CD4-positive, alpha-beta T cell treated with Interleukin-6 at 100 ng/mL for 8 hours (primary cell): ENCODE results near the gene ISYNA1.

ENCODE experiments used
- DNase-seq: peaks from one replicate; pipeline ENCODE4 v3.0.0-alpha.2; 2020; ENCODE audit warnings: mixed read lengths, low spot score

ISYNA1 gene

DNA sequence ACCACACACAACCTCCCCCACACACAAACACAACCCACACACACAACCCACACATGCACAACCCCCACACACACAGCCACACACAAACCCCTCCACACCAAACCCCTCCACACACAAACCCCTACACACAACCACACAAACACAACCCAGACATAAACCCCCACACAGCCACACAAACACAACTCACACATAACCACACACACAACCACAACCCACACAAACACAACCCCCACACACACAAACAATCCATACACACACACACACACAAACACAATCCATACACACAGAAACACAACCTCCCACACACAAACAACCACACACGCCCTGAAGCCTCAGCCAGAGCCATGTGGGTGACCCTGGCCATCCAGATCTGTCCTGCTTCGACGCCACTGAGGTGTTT, 30.0 kb upstream of the ISYNA1 start:
- no peak for DNase-seq

- no peak for DNase-seq
Measured at GRCh38 chr19:18466354-18466753, 28.4 kb upstream of the ISYNA1 start.

- DNase-seq, result no peak
Measured at GRCh38 chr19:18465964-18466339, 28.0 kb upstream of the ISYNA1 start.

DNA sequence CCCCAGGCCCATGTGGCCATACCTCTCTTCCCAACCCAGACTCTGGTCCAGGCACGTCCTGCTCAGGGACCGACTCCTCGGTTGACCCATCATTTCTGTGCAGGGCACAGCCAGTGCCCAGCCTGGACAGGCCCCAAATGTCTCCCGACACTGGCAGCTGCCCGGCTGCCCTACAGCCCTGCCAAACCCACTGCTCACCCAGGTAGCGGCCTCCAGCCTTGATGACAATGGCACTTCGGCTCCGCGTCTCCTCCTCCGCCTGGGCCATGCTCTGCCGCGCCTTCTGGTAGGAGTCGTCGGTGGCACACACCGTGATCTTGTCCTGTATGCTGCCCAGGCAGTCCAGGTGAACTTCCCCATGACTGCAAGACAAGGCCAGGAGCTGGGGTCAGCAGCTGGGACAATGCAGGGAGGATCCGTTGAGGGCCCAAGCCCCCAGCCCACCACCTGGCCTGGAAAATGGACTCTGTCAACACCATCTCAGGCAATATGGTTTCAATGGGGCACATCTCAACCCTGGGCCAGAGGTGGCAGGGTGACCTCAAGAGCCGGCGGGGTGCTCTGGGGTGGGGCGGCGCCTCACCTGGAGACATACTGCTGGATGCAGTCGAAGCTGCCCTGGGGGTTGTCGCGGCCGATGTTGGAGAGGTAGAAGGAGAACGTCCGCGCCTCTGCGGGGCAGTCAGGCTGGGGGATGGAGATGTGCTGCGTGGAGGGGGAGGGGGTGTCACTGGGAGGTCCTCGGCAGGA, 27.5 kb upstream of the ISYNA1 start:
- DNase-seq, result no peak

- DNase-seq, result no peak
Measured at GRCh38 chr19:18464646-18465045, 26.7 kb upstream of the ISYNA1 start.

GRCh38 chr19:18461471-18461870, 23.5 kb upstream of the ISYNA1 start:
- DNase-seq, result no peak

DNA sequence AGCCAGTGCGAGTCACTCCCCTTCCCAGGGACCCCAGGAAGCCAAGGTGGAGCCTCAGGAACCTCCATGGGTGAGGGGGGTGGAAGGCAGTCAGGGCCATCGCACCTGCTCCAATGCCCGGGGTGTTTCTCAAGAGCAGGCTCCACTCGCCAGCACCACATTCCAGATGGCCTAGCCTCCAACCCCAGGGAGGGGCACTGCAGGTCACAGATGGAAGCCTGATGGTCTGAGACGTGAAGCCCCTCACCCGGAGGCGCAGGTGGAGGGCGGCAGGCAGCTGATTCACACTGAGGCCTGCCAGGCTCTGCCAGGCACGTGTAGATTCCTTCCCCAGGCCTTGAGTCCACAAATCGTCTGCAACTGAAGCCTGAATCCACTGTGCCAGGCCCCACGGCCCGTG, 23.0 kb upstream of the ISYNA1 start:
- no peak for DNase-seq

DNA sequence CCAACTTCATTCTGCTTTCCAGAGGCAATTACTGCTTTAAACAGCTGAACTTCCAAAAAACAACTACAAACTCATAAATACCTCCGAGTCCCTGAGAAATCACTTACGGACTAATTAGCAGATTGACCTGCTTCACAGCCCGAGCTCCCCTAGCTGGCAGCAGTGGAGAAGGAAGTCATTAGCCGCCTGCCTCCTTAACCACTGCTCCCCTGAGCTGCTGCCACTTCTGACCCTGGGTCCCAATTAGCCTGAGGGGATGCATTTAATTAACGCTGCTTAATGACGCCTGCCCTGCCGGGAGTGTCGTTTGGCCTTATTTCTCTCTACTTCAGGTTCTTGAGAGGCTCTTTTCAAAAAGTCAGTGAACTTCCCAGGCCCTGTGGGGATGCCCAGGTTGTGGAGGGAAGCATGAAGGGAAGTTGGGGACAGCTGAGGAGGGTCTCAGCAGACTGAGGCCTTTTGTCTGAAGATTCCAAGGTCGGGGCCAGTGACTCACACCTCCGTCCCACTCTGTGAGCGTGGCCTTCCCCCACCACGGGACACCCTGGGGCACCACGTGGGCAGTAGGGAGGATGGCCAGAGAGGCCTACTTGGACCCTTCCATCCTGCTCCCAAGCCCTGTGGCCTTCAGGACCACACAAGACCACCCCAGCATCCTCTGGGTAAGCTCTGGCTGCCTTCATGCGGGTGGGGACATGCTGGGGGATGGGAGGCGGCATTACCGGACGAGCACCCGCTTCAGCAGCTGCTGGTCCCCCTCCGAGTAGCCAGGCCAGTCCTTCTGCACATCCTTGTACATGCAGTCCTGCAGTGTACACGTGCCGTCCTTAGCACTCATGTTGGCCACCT, 19.8 kb upstream of the ISYNA1 start:
- DNase-seq, result no peak

DNA sequence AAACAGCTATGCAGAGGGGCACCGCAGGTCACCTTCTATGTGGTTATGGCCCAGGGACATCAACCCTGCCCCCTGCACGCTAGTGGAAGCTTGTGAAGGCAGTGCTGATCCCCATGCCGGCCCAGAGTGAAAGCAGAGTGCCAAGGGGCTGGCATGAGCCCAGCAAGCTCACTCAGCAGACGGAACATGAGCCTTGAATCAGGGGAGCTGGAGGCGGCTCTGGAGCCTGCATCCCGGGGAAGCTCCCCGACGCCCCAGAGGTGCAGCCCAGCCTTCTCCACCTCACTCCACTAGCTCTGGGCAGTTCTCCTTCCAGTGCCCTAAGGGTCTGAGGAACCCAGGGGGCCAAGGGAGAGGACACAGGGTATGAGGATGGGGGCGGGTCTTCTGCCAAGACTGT, 19.0 kb upstream of the ISYNA1 start:
- no peak for DNase-seq

- no peak for DNase-seq
Measured at GRCh38 chr19:18456279-18456678, 18.3 kb upstream of the ISYNA1 start.

GRCh38 chr19:18453269-18454024, 15.5 kb upstream of the ISYNA1 start:
- DNase-seq, result no peak

DNA sequence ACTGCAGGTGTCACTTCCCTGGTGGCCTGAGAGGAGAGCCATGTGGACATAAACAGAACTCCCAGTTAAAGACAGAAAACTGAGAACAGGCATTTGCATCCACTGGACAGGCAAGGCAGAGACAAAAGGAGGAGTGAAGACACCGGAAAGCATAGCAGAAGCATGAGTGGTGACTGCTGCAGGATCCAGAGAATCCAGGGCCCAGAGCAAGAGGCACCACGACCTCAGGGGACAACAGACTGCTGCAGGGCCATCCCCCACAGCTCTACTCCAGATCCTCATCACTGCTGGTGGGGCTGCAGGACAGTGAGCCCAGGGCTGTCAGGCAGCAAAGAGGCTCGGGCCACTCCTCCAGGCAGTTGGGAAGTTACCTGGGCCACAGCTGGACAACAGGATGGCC, 14.5 kb upstream of the ISYNA1 start:
- DNase-seq, result no peak

DNA sequence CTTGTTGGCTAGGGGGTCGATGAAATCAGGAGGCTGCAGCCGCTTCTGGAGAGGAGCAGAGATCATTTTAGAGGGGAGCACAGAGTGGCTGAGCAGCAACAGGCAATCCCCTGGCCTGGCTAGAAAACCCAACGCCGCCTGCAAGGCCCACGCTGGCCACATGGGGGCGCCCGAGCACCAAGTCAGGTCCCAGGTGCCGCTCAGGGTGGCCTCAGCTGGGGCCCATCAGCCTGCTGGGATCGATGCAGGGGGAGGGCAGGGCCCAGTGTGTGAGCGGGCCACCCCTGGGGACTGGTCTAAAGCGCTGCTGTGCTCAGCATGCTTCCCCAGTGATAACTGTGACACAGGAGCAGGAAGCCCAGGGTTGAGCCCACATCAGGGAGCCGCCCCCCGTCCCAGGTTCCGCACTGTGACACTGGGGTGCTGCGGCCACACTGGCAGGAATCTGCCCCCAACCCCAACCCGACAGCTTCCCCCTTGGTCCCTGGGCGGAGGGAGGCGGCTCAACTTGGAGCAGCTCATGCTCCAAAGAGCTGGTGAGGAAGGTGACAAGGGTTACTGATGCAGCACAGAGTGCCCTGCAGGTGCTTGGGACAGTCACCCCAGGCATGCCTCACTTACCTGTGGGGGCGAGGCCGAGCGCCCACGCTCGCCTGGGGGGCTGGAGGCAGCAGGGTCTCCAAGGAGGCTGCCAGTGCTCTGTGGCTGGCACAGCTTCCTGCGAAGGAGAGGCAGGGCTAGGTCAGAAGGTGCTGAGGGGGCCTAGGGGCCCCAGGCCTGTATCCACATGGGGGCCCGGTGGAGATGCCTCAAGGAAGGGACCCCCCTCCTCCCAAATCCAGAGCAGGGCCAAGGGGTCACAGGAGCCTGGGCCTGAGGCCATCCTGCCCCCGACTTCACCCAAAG, 13.3 kb upstream of the ISYNA1 start:
- peak; percentile 82 for DNase-seq

DNA sequence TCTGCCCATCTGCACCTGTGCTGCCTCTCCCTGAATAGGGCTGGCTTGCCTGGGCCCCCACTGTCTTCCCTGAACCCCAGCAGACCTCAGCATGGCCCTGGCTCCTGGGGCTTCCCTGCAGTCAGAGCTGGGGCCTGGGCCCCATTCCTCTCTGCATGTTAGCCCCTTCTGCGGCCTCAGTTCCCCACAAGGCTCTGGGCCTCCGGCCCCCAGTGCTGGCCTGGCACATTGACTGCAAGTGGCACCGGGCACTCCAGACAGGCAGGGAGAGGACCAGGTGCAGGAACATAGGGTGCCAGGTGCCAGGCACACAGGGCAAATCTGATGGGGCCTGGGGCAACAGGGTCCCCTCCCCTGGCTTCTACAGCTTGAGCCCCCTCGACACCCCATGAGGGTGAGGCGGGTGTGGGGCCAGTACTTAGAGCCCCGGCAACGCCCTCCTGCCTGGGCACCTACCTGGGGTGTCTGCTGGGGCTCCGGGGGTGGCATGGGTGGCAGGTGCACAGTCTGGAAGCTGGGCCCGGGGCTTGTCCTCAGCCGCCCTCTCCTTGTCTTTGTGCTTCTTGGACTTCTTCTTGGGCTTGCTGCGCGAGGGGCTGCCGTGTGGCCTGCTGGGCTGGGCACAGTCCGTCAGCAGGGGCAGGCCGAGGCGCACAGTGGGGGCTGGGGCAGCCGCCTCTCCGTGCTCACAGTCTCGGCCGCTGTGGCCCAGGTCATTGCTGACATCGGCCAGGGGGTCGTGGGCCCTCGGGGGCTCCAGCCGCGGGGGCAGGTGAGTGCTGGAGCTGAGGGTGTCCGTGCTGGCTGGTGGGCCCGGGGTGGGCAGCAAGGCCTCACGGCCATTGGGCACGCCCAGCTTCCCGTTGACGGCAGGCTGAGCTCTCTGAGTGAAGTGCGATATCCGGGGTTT, 12.3 kb upstream of the ISYNA1 start:
- DNase-seq, result no peak

DNA sequence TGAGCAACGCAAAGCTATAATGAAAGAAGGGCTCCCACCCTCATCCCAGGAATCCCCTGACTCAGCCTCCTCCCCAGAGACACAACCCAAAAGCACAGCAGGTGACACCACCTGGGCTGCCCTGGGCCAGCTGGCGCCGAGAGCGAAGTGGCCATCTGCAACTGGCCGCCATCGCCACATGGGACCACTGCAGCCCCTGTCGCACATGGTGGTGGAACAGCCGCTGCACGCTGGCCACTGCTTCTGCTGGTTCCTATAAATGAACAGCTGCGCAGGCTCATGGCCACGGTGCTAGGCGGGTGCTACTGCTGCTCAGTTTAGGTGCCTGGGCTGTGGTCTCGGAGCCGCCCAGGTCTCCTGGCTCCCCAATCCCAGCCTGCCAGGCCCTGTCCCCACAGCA, 11.6 kb upstream of the ISYNA1 start:
- DNase-seq, result no peak

DNA sequence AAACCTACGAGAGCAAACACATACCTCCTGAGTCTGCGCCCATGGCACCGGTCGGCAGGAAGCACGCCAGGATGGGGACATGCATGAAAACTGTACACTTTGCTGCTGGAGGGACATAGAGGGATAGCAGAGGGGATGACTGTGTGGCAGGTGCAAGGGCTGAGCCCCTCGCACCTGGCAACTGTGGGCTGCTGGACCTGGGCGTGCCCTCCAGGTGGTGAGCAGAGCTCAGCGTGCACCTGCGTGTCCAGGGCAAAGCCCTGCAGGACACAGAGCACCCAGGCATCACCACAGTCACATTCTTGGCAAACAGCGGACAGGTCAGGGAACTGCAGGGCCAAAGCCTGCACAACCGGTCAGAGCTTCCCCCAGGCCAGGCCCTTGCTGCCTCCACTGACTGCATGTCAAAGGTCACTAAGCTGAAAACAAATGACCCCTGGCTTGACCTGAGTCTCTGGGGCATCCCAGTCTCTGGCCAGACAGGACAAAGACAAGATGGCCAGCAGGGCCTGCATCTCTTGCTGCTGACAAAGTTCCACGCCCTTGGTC, 9.0 kb upstream of the ISYNA1 start:
- DNase-seq, result no peak

GRCh38 chr19:18446145-18446810, 8.3 kb upstream of the ISYNA1 start:
- no peak for DNase-seq

GRCh38 chr19:18445262-18445948, 7.5 kb upstream of the ISYNA1 start:
- no peak for DNase-seq

- DNase-seq, result no peak
Measured at GRCh38 chr19:18444513-18444912, 6.6 kb upstream of the ISYNA1 start.
